Aorta (tissue), 5 donors: ENCODE data around the gene PARP11. TPM values are rescaled to one million over a fixed set of nuclear protein-coding genes. Genes with fewer than 3 reads are reported as not detected.

Source experiments
- ATAC-seq: fragments of 200-7000 bp; cut with Tn5 transposase; one replicate; pipeline ENCODE4 v1.9.1; 2022; ENCODE audit warnings: moderate library complexity; ENCODE audit not compliant: low FRiP score
- DNase-seq, 2 donors: peaks; one replicate each; pipeline ENCODE4 v3.0.0-alpha.2; 2020
- H3K27ac ChIP-seq, 2 donors: one replicate each; pipeline ENCODE4 v1.5.1; 2013; ENCODE audit warnings: low read length in 2 of 2, mild to moderate bottlenecking in 2 of 2, moderate library complexity in 2 of 2, control low read depth in 1 of 2, inconsistent platforms in 1 of 2, low read depth in 1 of 2
- H3K27me3 ChIP-seq, 2 donors: one replicate each; pipeline ENCODE4 v1.6.1; 2013; ENCODE audit warnings: control low read depth in 1 of 2, low read length in 1 of 2, mild to moderate bottlenecking in 1 of 2, moderate library complexity in 1 of 2; ENCODE audit not compliant: insufficient read depth in 2 of 2, control insufficient read depth in 1 of 2
- H3K36me3 ChIP-seq, 2 donors: one replicate each; pipeline ENCODE4 v1.6.1; 2013; ENCODE audit warnings: control low read depth in 1 of 2, low read length in 1 of 2, mild to moderate bottlenecking in 1 of 2; ENCODE audit not compliant: insufficient read depth in 2 of 2, control insufficient read depth in 1 of 2
- H3K4me1 ChIP-seq, 2 donors: one replicate each; pipeline ENCODE4 v1.6.1; 2013; ENCODE audit warnings: low read length in 2 of 2, control low read depth in 1 of 2, mild to moderate bottlenecking in 1 of 2, moderate library complexity in 1 of 2; ENCODE audit not compliant: insufficient read depth in 2 of 2, control insufficient read depth in 1 of 2
- H3K4me3 ChIP-seq, 2 donors: one replicate each; pipeline ENCODE4 v1.5.1; 2013; ENCODE audit warnings: low read length in 2 of 2, control low read depth in 1 of 2, mild to moderate bottlenecking in 1 of 2
- H3K9me3 ChIP-seq: one replicate; pipeline ENCODE4 v1.6.1; 2013; ENCODE audit warnings: mild to moderate bottlenecking, low read length; ENCODE audit not compliant: control insufficient read depth
- WGBS, 2 donors: extraction: QIAGEN DNeasy Blood & Tissue Kit; methylation state at CpG; one replicate each; pipeline ENCODE4 v1.1.7; 2013; 5-methylcytosine and 5-hydroxymethylcytosine counted together
- intact Hi-C, 2 donors: fragments of 100-400 bp; cut with DNase I; formaldehyde crosslinking; loops; one replicate each; pipeline versions ENCODE4 v1.14.2 to v1.15.0; 2022
- long read RNA-seq, 2 donors: library from polyadenylated mRNA; unstranded; transcript quantifications; one replicate each; pipeline ENCODE4 v2.0.0, GENCODE V29; 2020 to 2021
- polyA plus RNA-seq, 2 donors: library from polyadenylated mRNA; stranded (reverse); fragments of 200-250 nt; gene quantifications; one replicate each; pipeline ENCODE4 v1.2.3, GENCODE V29; 2013
- total RNA-seq, 2 donors: library from RNA; stranded (reverse); fragmentation: NEBNext Ultra II Directional; extraction: Animal tissue kit (Norgen Biotek cat#: 25700); gene quantifications; one replicate each; pipeline ENCODE4 v1.2.1, GENCODE V29; 2021
- donor health status: healthy with polysubstance abuse.
- donor health status: Bipolar disorder and iron deficiency.
- donor health status: DM: no; HTN: no; CAD: no.
- donor health status: DM: no; HTN: no; CAD: no.
- donor health status: DM: yes; HTN: yes; CAD: no.

Gene PARP11
- 10 to 100 TPM; 11.9 to 18.2 TPM for total RNA-seq
- 1 to 10 TPM; 2.1 to 3.0 TPM for polyA plus RNA-seq
- long read RNA-seq, donor 1, full-length matches to known transcripts = 1 of 11 reads
- long read RNA-seq, donor 1, partial matches to known transcripts = 0 of 11 reads
- long read RNA-seq, donor 1, other reads (novel, unspliced or antisense) = 10 of 11 reads
- long read RNA-seq, donor 2, full-length matches to known transcripts = 3 of 6 reads
- long read RNA-seq, donor 2, partial matches to known transcripts = 1 of 6 reads
- long read RNA-seq, donor 2, other reads (novel, unspliced or antisense) = 2 of 6 reads

- Histone ChIP-seq H3K36me3 (no peaks in the 10 kb centered on the region), H3K27ac (peak within 1 kb of the TSS; percentile 72 to 87), H3K9me3 (no peaks in the 10 kb centered on the region), H3K27me3 (no peaks in the 10 kb centered on the region), H3K4me1 (peaks cover 4 to 7% of the 10 kb centered on the region in 2 donors), H3K4me3 (peak within 1 kb of the TSS; percentile 97 to 98)
- ATAC-seq (peak; percentile 100), DNase-seq (peak; percentile 99)
- intact Hi-C loops = loop anchor here (5.0 to 10.0 kb wide), 2 partner anchors 404 to 662 kb away; partner anchors contain the start of gene RAD51AP1 (in 1 of the 2)
- WGBS, 2 donors = 0 to 1% methylated on average over 54 to 55 of the region's 55 CpGs
These were observed at the start of gene PARP11 for GRCh38 chr12:3872800-3873636. TSS of gene PARP11 (minus strand) at chr12:3873399. CDS start at chr12:3873229, 170 bp downstream.

GRCh38 chr12:3922033-3922432 lies 48.8 kb upstream of the PARP11 start:
- DNase-seq (no peak), ATAC-seq (no peak)
- no peaks in the 10 kb centered on the region for H3K27me3 ChIP-seq
- no peak overlapping the region for H3K27ac ChIP-seq
- no peaks in the 10 kb centered on the region for H3K9me3 ChIP-seq
- peaks cover 0 to 4% of the 10 kb centered on the region in 2 donors for H3K4me1 ChIP-seq
- no peak overlapping the region for H3K4me3 ChIP-seq
- intact Hi-C loops = no loop called here
- no peaks in the 10 kb centered on the region for H3K36me3 ChIP-seq
- 82 to 86% methylated on average over 6 of the region's 6 CpGs for WGBS, 2 donors

- Histone ChIP-seq H3K4me1 (peaks cover 0 to 4% of the 10 kb centered on the region in 2 donors), H3K36me3 (no peaks in the 10 kb centered on the region), H3K4me3 (no peak overlapping the region), H3K9me3 (no peaks in the 10 kb centered on the region), H3K27ac (no peak overlapping the region), H3K27me3 (no peaks in the 10 kb centered on the region)
- WGBS, 2 donors = 79 to 87% methylated on average over 3 of the region's 3 CpGs
- DNase-seq (no peak), ATAC-seq (no peak)
- intact Hi-C loops = no loop called here
These were observed 48.3 kb upstream of the PARP11 start for GRCh38 chr12:3921526-3921925.

GRCh38 chr12:3921151-3921471 lies 47.9 kb upstream of the PARP11 start:
- no peaks in the 10 kb centered on the region for H3K27me3 ChIP-seq

GRCh38 chr12:3920351-3921150 lies 47.4 kb upstream of the PARP11 start:
- no peaks in the 10 kb centered on the region for H3K36me3 ChIP-seq
- intact Hi-C loops = no loop called here
- peaks cover 0 to 4% of the 10 kb centered on the region in 2 donors for H3K4me1 ChIP-seq
- DNase-seq (no peak), ATAC-seq (no peak)
- H3K9me3 ChIP-seq = no peaks in the 10 kb centered on the region
- WGBS, 2 donors = 8 to 11% methylated on average over 22 of the region's 22 CpGs
- H3K27ac ChIP-seq = no peak overlapping the region
- H3K4me3 ChIP-seq = no peak overlapping the region
- no peaks in the 10 kb centered on the region for H3K27me3 ChIP-seq

More at GRCh38 chr12:3921151-3921471, 47.9 kb upstream of the PARP11 start:
- Histone ChIP-seq H3K4me1 (peaks cover 0 to 4% of the 10 kb centered on the region in 2 donors), H3K9me3 (no peaks in the 10 kb centered on the region), H3K36me3 (no peaks in the 10 kb centered on the region), H3K27ac (no peak overlapping the region), H3K4me3 (no peak overlapping the region)
- intact Hi-C loops = no loop called here
- DNase-seq = no peak
- 62 to 77% methylated on average over 7 of the region's 7 CpGs for WGBS, 2 donors
- ATAC-seq = no peak

GRCh38 chr12:3913278-3913677 lies 40.1 kb upstream of the PARP11 start:
- DNase-seq (no peak), ATAC-seq (no peak)
- Histone ChIP-seq H3K27me3 (peaks cover 0 to 2% of the 10 kb centered on the region in 2 donors), H3K9me3 (peaks cover 3% of the 10 kb centered on the region), H3K27ac (no peak overlapping the region), H3K4me1 (no peaks in the 10 kb centered on the region), H3K4me3 (no peak overlapping the region), H3K36me3 (no peaks in the 10 kb centered on the region)
- 67 to 72% methylated on average over 5 of the region's 5 CpGs for WGBS, 2 donors
- intact Hi-C loops = no loop called here

GRCh38 chr12:3912863-3913262 lies 39.7 kb upstream of the PARP11 start:
- intact Hi-C loops = no loop called here
- H3K27me3 ChIP-seq = peaks cover 0 to 2% of the 10 kb centered on the region in 2 donors
- no peak overlapping the region for H3K27ac ChIP-seq
- no peaks in the 10 kb centered on the region for H3K36me3 ChIP-seq
- no peak overlapping the region for H3K4me3 ChIP-seq
- no peaks in the 10 kb centered on the region for H3K4me1 ChIP-seq
- WGBS, 2 donors = 57 to 67% methylated on average over 3 of the region's 3 CpGs
- no peak for DNase-seq
- ATAC-seq = no peak
- H3K9me3 ChIP-seq = peaks cover 3% of the 10 kb centered on the region

GRCh38 chr12:3911409-3911808 lies 38.2 kb upstream of the PARP11 start:
- Histone ChIP-seq H3K4me3 (no peak overlapping the region), H3K27me3 (peaks cover 0 to 2% of the 10 kb centered on the region in 2 donors), H3K36me3 (no peaks in the 10 kb centered on the region), H3K4me1 (no peaks in the 10 kb centered on the region), H3K27ac (no peak overlapping the region), H3K9me3 (peaks cover 3% of the 10 kb centered on the region)
- intact Hi-C loops = no loop called here
- DNase-seq (no peak), ATAC-seq (no peak)
- WGBS, 2 donors = 70 to 87% methylated on average over 1 of the region's 1 CpG
